HG03439 (cell line): ENCODE data around the gene TCEA2.

ENCODE experiments used
- ATAC-seq: cut with Tn5 transposase; IDR thresholded peaks from one replicate; pipeline ENCODE4 v1.9.1; 2021; ENCODE audit warnings: mild to moderate bottlenecking, moderate library complexity; ENCODE audit not compliant: unreplicated experiment

The TCEA2 gene

GRCh38 chr20:64035066-64035932 is 27.7 kb upstream of the TCEA2 start:
- no peak for ATAC-seq

- no peak for ATAC-seq
Measured at GRCh38 chr20:64035933-64036345, 27.1 kb upstream of the TCEA2 start, which contains the start of gene C20orf204. C20orf204 (plus strand) TSS chr20:64036182; CDS start chr20:64036324, 142 bp downstream.

GRCh38 chr20:64036346-64037198 is 26.4 kb upstream of the TCEA2 start:
- no peak for ATAC-seq

GRCh38 chr20:64037199-64037497 is 25.9 kb upstream of the TCEA2 start:
- ATAC-seq = no peak

GRCh38 chr20:64037498-64038213 is 25.3 kb upstream of the TCEA2 start:
- no peak for ATAC-seq

- ATAC-seq = peak; percentile 15
Measured at GRCh38 chr20:64038224-64038564, 24.8 kb upstream of the TCEA2 start.

- ATAC-seq = peak; percentile 42
Measured at GRCh38 chr20:64038565-64039292, 24.3 kb upstream of the TCEA2 start.

GRCh38 chr20:64039293-64040160 is 23.5 kb upstream of the TCEA2 start:
- ATAC-seq = no peak

- no peak for ATAC-seq
Measured at GRCh38 chr20:64040231-64041039, 22.6 kb upstream of the TCEA2 start.

- no peak for ATAC-seq
Measured at GRCh38 chr20:64041040-64041780, 21.8 kb upstream of the TCEA2 start.

- no peak for ATAC-seq
Measured at GRCh38 chr20:64041781-64042053, 21.3 kb upstream of the TCEA2 start.

GRCh38 chr20:64042054-64042781 is 20.8 kb upstream of the TCEA2 start:
- no peak for ATAC-seq

- ATAC-seq = no peak
Measured at GRCh38 chr20:64043768-64044167, 19.2 kb upstream of the TCEA2 start.

- no peak for ATAC-seq
Measured at GRCh38 chr20:64044484-64045247, 18.3 kb upstream of the TCEA2 start.

GRCh38 chr20:64045346-64046011 is 17.5 kb upstream of the TCEA2 start:
- no peak for ATAC-seq

- ATAC-seq = no peak
Measured at GRCh38 chr20:64047046-64047389, 16.0 kb upstream of the TCEA2 start.

- ATAC-seq = no peak
Measured at GRCh38 chr20:64047968-64048401, 15.0 kb upstream of the TCEA2 start.
